ENCODE data around the gene RSF1. TPM values are rescaled to one million over a fixed set of nuclear protein-coding genes. Genes with fewer than 3 reads are reported as not detected.

The RSF1 gene
- total RNA-seq, 1 donor from 2014 or later = 74.2 TPM

- H3K27me3 Mint-ChIP-seq (ENCODE audit: unreplicated experiment) = no peaks in the 10 kb centered on the region
- TF ChIP-seq, protein P1, sequence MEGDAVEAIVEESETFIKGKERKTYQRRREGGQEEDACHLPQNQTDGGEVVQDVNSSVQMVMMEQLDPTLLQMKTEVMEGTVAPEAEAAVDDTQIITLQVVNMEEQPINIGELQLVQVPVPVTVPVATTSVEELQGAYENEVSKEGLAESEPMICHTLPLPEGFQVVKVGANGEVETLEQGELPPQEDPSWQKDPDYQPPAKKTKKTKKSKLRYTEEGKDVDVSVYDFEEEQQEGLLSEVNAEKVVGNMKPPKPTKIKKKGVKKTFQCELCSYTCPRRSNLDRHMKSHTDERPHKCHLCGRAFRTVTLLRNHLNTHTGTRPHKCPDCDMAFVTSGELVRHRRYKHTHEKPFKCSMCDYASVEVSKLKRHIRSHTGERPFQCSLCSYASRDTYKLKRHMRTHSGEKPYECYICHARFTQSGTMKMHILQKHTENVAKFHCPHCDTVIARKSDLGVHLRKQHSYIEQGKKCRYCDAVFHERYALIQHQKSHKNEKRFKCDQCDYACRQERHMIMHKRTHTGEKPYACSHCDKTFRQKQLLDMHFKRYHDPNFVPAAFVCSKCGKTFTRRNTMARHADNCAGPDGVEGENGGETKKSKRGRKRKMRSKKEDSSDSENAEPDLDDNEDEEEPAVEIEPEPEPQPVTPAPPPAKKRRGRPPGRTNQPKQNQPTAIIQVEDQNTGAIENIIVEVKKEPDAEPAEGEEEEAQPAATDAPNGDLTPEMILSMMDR (IDR thresholded peaks at IDR 0.05) = no peak
- H3K27ac Mint-ChIP-seq (ENCODE audit: unreplicated experiment) = no peak overlapping the region
- peaks cover 6% of the 10 kb centered on the region for H3K4me1 Mint-ChIP-seq (ENCODE audit: unreplicated experiment)
- no peak for DNase-seq (ENCODE audit: extremely low spot score, unreplicated experiment)
- no peak overlapping the region for H3K4me3 Mint-ChIP-seq (ENCODE audit: unreplicated experiment)
- no peaks in the 10 kb centered on the region for H3K36me3 Mint-ChIP-seq (ENCODE audit: unreplicated experiment)
- no peaks in the 10 kb centered on the region for H3K9me3 Mint-ChIP-seq (ENCODE audit: unreplicated experiment)
Measured at GRCh38 chr11:77779935-77780334, 40.6 kb downstream of the RSF1 start.

DNA sequence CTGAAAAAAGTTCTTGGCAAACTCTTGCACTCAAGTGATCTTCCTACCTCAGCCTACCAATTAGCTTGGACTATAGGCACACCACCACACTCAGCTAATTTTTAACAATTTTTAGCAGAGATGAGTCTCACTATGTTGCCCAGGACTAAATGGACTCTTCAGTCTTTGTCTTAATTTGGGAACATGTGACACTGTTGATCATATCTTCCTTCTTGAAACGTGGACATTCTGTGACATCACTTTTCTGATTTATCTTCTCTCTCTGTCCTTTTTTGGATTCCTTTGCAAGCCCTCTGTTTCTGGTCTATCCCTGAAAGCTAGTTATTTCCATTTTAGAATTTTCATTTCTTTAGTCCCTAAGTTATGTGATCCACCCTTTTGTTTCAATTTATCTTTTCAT lies 42.0 kb downstream of the RSF1 start:
- Mint-ChIP-seq H3K27ac (ENCODE audit: unreplicated experiment) (no peak overlapping the region), H3K27me3 (ENCODE audit: unreplicated experiment) (no peaks in the 10 kb centered on the region), H3K9me3 (ENCODE audit: unreplicated experiment) (no peaks in the 10 kb centered on the region), H3K36me3 (ENCODE audit: unreplicated experiment) (no peaks in the 10 kb centered on the region), H3K4me3 (ENCODE audit: unreplicated experiment) (no peak overlapping the region), H3K4me1 (ENCODE audit: unreplicated experiment) (peaks cover 6% of the 10 kb centered on the region)
- no peak for DNase-seq (ENCODE audit: extremely low spot score, unreplicated experiment)
- TF ChIP-seq, protein P1 (IDR thresholded peaks at IDR 0.05) = no peak

DNA sequence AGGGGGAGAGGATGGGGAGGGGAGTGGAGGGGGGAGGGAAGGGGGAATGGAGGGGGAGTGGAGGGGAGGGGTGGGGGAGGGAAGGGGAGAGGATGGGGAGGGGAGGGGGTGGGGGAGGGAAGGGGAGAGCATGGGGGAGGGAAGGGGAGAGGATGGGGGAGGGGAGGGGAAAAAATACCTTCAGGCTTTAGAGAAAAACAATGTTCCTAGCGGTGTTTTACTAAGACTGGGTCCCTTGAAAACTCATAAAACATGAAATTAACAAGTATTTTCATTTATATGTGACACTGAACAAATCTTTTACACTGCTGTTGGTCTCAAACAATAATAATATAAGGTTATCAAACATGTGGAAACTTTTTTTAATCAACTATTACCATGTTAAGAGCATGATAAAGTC lies 42.4 kb downstream of the RSF1 start:
- Mint-ChIP-seq H3K27me3 (ENCODE audit: unreplicated experiment) (no peaks in the 10 kb centered on the region), H3K9me3 (ENCODE audit: unreplicated experiment) (no peaks in the 10 kb centered on the region), H3K4me1 (ENCODE audit: unreplicated experiment) (peaks cover 6% of the 10 kb centered on the region), H3K36me3 (ENCODE audit: unreplicated experiment) (no peaks in the 10 kb centered on the region), H3K4me3 (ENCODE audit: unreplicated experiment) (no peak overlapping the region), H3K27ac (ENCODE audit: unreplicated experiment) (no peak overlapping the region)
- TF ChIP-seq, protein P1 (IDR thresholded peaks at IDR 0.05) = no peak
- DNase-seq (ENCODE audit: extremely low spot score, unreplicated experiment) = no peak

GRCh38 chr11:77776455-77776854 lies 44.1 kb downstream of the RSF1 start:
- peaks cover 6% of the 10 kb centered on the region for H3K4me1 Mint-ChIP-seq (ENCODE audit: unreplicated experiment)
- DNase-seq (ENCODE audit: extremely low spot score, unreplicated experiment) = no peak
- no peaks in the 10 kb centered on the region for H3K9me3 Mint-ChIP-seq (ENCODE audit: unreplicated experiment)
- no peaks in the 10 kb centered on the region for H3K36me3 Mint-ChIP-seq (ENCODE audit: unreplicated experiment)
- no peaks in the 10 kb centered on the region for H3K27me3 Mint-ChIP-seq (ENCODE audit: unreplicated experiment)
- no peak overlapping the region for H3K4me3 Mint-ChIP-seq (ENCODE audit: unreplicated experiment)
- no peak overlapping the region for H3K27ac Mint-ChIP-seq (ENCODE audit: unreplicated experiment)
- TF ChIP-seq, protein P1 (IDR thresholded peaks at IDR 0.05) = peak; percentile 60

- Mint-ChIP-seq H3K9me3 (ENCODE audit: unreplicated experiment) (no peaks in the 10 kb centered on the region), H3K4me3 (ENCODE audit: unreplicated experiment) (no peak overlapping the region), H3K4me1 (ENCODE audit: unreplicated experiment) (peaks cover 10% of the 10 kb centered on the region), H3K36me3 (ENCODE audit: unreplicated experiment) (no peaks in the 10 kb centered on the region), H3K27me3 (ENCODE audit: unreplicated experiment) (no peaks in the 10 kb centered on the region), H3K27ac (ENCODE audit: unreplicated experiment) (no peak overlapping the region)
- TF ChIP-seq, protein P1 (IDR thresholded peaks at IDR 0.05) = no peak
- no peak for DNase-seq (ENCODE audit: extremely low spot score, unreplicated experiment)
Measured at GRCh38 chr11:77775936-77776335, 44.6 kb downstream of the RSF1 start.
